Hematopoietic multipotent progenitor cell treated with erythropoietin and hydrocortisone succinate and interleukin-3 and kit ligand, for 6 days (in vitro differentiated cells): Measurements from ENCODE around the gene PROB1.
"Not testable (repeated sequence)": the region's sequence is repeated elsewhere in the genome, so short reads cannot be mapped to it uniquely, and the experiment has no call there.

ENCODE experiments used
- DNase-seq: peaks from one replicate; pipeline ENCODE4 v3.0.0-alpha.2; 2015

PROB1 gene

DNA sequence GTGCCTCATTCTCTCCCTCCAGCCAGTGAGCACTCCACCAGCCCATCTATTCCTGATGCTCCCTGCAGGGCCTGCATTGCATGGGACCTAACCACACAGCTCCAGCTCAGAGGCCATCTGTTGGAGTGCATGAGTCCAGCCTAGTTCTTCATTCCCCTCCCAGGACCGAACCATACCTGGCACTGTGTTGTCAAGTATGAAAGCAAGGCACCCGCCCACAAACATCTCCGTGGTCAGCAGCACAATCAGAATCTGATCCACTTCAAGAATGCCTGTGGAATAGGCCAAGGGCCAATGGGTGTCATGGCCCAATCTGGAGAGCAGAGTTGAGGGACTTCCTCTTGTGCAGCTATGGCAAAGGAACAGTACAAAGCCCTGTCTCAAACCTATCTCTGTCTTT lies 17.7 kb downstream of the PROB1 start:
- DNase-seq, result no peak

- no peak for DNase-seq
Observed at GRCh38 chr5:139376364-139376763, 18.5 kb downstream of the PROB1 start.

GRCh38 chr5:139374909-139375308 lies 20.0 kb downstream of the PROB1 start:
- no peak for DNase-seq

DNA sequence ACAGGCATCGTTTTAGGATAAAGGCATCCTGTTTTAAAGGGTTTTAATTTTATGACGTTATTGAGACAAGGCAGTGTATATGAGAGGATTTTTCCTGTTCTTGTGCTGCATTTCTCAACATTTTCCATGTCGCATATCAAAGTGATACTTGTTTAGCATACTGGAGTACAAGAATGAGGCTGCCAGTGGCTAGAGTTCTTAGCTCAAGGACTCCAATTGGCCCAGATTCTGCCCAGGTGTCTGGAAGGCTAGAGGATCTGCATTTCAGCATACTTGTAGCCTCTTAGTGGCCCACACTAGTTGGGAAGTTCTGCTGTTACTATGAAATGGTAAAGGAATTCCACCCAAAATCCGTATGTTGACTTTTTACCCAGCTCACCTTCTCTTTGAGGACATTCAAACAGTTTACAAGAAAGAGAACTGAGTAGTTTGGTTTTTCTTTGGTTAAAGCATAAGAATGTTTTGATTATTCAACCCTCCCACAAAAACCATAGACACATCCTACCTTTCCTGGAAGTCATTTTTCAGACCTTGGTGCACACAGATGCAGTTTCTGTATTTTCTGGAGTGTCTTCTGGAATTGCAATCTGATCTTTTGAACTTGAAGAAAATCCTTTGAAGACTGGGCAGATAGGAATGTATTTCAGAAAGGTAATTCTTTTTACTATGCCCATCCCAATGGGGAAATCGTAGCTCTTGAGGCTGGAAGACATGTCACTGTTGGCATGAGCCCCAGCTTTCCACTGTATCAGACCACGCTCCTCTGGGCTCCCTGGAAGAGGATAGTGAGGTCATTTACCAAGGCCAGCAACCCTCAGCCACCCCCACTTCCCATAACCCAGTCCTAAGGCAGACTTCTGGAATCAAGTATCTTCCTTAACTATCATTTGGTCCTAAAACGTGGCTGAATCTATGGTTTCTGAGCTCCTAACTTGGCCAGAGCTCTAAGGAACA lies 23.1 kb downstream of the PROB1 start:
- DNase-seq, result no peak

DNA sequence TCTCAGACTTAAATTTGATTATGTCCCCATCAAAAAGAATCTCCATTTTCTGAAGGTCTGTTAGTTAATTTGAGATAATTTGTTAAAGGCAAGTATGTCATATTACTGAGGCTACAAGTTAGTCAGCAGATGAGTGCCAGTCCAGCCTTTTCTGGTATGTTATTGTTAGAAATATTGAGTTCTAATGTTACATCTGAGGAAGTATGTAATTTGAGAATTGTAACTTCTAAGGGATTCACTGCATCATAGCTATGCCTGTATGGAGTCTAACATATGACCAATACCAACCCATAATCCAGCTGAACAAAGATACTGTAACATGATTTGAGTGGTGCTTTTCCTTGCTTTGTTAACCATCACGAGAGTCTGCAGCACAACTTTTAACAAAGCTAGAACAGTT lies 25.7 kb downstream of the PROB1 start:
- DNase-seq, result no peak

- peak; percentile 38 for DNase-seq
Observed at GRCh38 chr5:139368613-139369012, 26.3 kb downstream of the PROB1 start.

- DNase-seq, result no peak
Observed at GRCh38 chr5:139364466-139364865, 30.4 kb downstream of the PROB1 start.

GRCh38 chr5:139363937-139364336 lies 31.0 kb downstream of the PROB1 start:
- DNase-seq, result no peak

GRCh38 chr5:139361835-139362429 lies 33.0 kb downstream of the PROB1 start:
- DNase-seq, result no peak

GRCh38 chr5:139360384-139360783 lies 34.5 kb downstream of the PROB1 start:
- no peak for DNase-seq

GRCh38 chr5:139358064-139358463 lies 36.8 kb downstream of the PROB1 start:
- no peak for DNase-seq

DNA sequence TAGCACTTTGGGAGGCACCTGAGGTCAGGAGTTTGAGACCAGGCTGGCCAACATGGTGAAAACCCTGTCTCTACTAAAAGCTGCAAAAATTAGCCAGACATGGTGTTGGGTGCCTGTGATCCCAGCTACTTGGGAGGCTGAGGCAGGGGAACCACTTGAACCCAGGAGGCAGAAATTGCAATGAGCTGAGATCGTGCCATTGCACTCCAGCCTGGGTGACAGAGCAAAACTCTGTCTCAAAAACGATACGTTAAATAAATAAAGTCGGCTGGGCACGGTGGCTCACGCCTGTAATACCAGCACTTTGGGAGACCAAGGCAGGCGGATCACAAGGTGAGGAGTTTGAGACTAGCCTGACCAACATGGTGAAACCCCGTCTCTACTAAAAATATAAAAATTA lies 39.0 kb downstream of the PROB1 start:
- not testable (repeated sequence) for DNase-seq

- no peak for DNase-seq
Observed at GRCh38 chr5:139354186-139354585, 40.7 kb downstream of the PROB1 start.

DNA sequence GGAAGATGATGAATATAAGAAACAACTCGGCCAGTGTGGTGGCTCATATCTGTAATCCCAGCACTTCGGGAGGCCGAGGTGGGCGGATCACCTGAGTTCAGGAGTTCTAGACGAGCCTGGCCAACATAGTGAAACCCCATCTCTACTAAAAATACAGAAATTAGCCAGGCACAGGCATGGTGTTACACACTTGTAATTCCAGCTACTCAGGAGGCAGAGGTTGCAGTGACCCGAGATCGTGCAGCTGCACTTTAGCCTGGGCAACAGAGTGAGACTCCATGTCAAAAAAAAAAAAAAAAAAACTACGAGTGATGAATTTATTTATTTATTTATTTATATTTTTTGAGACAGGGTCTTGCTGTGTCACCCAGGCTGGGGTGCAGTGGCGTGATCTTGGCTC lies 47.0 kb downstream of the PROB1 start:
- not testable (repeated sequence) for DNase-seq

DNA sequence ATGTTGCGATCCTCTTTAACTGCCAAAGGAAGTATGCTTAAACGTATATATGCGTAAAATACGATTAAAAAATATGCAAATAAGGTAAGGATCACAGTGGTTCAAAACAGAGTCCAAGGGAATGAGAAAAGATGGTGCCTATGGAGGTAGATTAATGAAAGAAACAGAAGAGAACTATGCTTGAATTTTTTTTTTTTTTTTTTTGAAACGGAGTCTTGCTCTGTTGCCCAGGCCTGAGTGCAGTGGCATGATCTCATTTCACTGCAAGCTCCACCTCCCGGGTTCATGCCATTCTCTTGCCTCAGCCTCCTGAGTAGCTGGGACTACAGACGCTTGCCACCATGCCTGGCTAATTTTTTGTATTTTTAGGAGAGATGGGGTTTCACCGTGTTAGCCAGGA lies 49.5 kb downstream of the PROB1 start:
- DNase-seq, result not testable (repeated sequence)

GRCh38 chr5:139344177-139344576 lies 50.7 kb downstream of the PROB1 start:
- DNase-seq, result no peak

- no peak for DNase-seq
Observed at GRCh38 chr5:139343476-139343875, 51.4 kb downstream of the PROB1 start.

- DNase-seq, result no peak
Observed at GRCh38 chr5:139342423-139342723, 52.5 kb downstream of the PROB1 start.

- DNase-seq, result peak; percentile 98
Observed at GRCh38 chr5:139341689-139342422, 53.0 kb downstream of the PROB1 start, which contains the start of gene PAIP2. PAIP2 (plus strand) TSS chr5:139341854; CDS start chr5:139363785, 21,931 bp downstream.

- no peak for DNase-seq
Observed at GRCh38 chr5:139341187-139341688, 53.7 kb downstream of the PROB1 start.
